ENCODE measurements around the gene MAP1S.

DNA sequence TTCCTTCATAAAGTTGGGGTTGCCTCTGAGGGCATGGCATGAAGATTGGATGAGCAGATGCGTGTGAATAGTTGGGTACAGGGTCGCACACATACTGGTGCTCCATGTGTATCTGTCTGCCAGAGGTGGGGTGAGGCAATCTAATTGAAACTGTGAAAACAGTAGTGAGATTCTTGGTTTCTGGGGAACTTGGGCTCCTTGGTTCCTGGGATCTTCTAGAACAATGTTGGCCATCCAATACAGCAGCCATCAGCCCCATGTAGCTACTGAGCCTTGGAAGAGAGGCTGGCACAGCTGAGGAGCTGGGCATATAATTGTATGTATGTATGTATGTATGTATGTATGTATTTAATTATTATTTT is 32.6 kb downstream of the MAP1S start:
- TF ChIP-seq YY1 (IDR thresholded peaks at IDR 0.05; ENCODE audit: insufficient read depth, insufficient read length) (no peak), SUZ12 (IDR thresholded peaks at IDR 0.05; ENCODE audit: extremely low read depth, insufficient read depth, insufficient read length) (no peak), ZNF274 (IDR thresholded peaks at IDR 0.05; ENCODE audit: low read depth, low read length) (no peak)
